Erythroblast (primary cell): ENCODE results near the gene RSPH3.
"Not testable (repeated sequence)": the region's sequence is repeated elsewhere in the genome, so short reads cannot be mapped to it uniquely, and the experiment has no call there.

Experiments
- DNase-seq, 2 experiments: peaks; one replicate each; lab custom pipeline; 2025; lab: John Stamatoyannopoulos, UW
- GATA1 ChIP-seq: IDR thresholded peaks from 2 replicates; pipeline ENCODE4 v1.6.1; 2011; ENCODE audit warnings: low read depth, mild to moderate bottlenecking, control low read depth, low read length, moderate library complexity
- POLR2A ChIP-seq: IDR thresholded peaks from 2 replicates; pipeline ENCODE4 v1.6.1; 2011; ENCODE audit warnings: mild to moderate bottlenecking, low read length

The RSPH3 gene

DNA sequence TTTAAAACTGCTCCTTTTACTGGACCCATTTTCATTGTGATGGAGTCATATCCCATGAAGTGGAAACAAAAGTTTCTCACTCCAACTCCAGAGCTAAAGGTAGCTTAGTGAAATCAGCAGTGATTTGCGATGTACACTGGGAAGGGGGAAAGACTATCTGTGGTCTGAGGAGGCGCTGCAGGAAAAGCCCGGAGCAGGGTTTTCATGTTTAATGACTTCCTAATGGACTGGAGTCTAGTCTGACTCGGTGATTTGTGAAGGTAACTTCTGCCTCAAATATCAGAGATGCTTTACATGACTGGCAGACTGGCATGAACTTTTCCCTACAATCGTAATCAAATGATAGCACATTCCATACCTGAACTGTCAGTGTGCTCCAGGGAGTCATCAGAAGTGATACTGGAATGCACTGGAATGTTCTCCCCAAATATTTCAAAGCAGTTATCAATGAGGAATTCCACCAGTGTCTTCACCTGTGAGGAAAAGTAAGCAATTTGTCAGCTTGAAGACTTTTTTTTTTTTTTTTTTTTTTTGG, 37.8 kb upstream of the RSPH3 start:
- TF ChIP-seq POLR2A (no peak), GATA1 (no peak)
- DNase-seq: no peak

DNA sequence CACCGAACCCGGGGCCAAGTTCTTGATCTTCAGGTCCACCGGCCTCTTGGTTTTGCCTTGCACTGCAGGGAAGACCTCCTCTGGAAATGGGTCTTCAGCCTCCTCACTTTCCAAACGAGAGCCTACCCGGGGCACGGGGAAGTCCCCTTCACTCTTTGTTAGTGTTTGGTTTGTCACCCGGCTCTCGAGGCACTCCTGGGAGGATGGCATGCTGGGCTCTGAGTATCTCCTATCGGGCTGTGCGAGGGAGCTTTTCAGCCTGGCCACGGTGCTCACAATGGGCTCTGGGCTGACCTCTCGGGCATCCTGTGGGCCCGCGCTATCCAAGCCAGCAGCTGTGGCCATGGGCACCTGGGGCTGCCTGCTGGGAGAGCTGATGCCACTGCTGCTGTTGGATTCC, 36.7 kb upstream of the RSPH3 start:
- no peak for DNase-seq
- TF ChIP-seq POLR2A: no peak
- TF ChIP-seq GATA1: no peak

DNA sequence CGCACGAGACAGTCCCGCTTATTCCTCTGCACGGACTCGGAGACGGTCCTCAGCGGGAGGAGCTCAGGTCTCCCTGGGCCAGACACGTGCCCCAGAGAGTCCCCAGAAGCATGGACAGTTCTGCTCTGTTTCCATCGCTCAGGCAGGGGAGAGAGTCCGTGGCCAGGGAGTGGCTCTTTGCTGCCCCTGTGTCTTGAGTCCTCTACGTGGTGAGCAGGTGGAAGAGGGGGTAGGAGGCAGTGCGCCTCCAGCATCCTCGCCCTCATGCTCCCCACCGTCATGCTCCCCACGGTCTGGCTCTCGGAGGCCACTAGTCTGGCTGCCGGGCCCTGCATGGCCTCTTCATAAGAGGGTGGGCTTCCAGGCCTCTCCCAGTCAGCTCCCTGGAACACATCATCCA, 35.9 kb upstream of the RSPH3 start:
- DNase-seq: no peak
- TF ChIP-seq POLR2A (no peak), GATA1 (no peak)

DNA sequence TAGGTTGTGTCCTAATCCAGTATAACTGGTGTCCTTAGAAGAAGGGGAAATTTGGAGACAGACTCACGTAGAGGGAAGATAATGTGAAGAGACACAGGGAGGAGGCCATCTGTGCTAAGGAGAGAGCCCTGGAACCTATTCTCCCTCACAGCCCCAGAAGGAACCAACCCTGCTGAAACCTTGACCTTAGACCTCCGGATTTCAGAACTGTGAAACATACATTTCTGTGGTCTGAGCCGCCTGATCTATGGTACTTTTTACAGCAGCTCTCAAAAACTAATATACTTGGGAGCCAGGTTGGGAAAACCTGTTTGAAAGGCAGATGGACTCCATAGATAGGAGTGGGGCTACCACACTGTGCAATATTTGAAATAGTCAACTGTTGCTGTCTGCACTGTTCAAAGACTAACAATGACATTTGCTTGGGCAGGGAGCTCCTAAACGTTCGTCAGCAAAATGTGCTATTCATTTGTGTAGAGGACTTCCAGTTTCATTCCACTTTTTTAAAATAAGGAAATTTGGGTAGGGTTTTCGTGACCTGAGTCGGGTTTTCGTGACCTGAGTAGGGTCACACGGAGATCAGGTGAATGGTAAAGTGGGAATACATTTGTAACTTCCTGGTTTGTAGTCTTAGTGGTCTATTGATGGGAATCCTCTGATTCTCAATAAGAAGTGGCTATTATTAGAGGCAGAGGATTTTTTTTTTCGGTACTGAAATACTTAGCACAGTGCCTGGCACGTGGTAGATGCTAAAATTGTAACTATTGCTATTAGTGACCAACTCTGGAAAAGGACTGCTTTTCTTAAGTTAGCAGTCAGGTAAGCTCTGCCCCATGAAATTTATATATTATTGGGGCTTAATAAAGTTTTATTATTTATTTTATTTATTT, 33.4 kb upstream of the RSPH3 start:
- TF ChIP-seq POLR2A (no peak), GATA1 (no peak)
- DNase-seq: no peak

DNA sequence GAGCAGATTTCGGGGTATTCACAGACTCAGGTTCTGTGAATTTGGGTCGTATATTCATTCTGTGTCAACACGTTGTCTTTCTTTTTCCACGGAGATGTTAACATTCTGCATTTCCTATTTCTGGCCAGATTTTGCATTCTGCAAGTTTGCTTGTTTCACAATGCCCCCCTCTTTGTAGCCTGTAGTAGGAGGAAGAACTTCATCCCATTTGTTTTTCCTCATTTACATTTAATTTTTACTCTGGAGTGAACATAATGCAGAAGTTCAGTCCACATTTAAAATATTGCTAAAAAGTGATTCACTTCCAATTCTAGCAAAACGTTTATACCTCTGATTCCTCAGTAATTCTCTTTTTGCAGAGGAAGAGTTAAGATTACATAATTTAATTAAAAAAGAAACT, 31.8 kb upstream of the RSPH3 start:
- no peak for DNase-seq
- TF ChIP-seq GATA1 (no peak), POLR2A (no peak)

DNA sequence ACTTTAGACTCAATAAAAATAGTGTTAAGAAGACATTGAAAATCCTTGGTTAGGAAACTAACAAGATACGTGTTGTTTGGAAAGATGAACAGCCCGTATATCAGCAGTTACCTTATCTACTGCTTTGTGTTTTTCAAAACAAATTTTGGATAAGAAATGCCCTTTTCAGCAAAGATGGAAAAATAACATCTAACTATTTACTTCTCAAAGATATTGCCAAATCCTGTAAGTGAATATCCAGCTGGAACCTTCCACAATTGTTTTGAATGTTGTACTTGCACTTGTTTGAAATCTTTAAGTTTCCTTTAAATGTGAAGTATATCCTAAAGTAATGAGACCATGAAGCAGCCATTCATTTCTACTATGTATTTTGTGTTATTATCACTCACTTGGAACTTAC, 30.2 kb upstream of the RSPH3 start:
- DNase-seq: no peak
- TF ChIP-seq GATA1: no peak
- no peak for TF ChIP-seq POLR2A

DNA sequence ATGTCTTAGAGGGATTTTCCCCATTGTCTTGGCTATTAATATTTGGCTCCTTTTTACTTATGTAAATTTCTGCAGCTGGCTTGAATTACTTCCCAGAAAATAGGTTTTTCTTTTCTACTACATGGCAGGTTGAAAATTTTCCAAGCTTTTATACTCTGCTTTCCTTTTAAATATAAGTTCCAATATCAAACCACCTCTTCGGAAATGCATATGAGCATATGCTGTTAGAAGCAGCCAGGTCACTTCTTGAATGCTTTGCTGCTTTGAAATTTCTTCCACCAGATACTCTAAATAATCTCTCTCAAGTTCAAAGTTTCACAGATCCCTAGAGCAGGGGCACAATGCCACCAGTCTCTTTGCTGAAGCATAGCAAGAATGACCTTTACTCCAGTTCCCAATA, 25.2 kb upstream of the RSPH3 start:
- DNase-seq: not testable (repeated sequence)

DNA sequence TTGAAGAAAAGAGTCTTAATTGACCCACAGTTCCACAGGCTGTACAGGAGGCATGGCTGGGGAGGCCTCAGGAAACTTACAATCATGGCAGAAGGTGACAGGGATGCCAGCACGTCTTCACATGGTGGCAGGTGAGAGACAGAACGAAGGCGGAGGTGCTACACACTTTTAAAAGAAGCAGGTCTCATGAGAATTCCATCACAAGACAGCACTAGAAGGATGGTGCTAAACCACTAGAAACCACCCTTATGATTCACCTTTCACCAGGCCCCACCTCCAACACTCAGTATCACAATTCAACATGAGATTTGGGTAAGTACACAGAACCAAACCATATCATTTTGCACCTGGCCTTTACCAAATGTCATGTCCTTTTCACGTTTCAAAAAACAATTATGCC, 23.9 kb upstream of the RSPH3 start:
- no peak for DNase-seq
- TF ChIP-seq POLR2A (no peak), GATA1 (no peak)

DNA sequence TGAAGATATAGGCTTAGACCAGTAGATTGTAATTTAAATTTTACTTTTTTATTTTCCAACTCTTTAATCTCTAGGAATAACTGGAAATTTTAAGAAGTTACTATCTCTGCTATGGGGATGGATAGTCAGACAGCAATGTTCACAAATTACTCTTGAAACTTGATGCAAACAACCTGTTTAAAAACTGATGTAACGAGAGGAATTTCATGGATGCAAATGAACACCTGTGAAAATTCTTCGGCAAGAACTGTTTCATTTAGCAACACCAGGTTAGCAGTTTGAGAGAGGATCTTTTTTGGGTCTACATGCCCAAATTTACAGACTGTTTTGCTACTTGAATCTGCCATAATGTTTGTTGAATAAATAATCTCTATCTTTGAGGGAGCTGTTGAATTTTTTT, 20.0 kb upstream of the RSPH3 start:
- no peak for DNase-seq
- TF ChIP-seq POLR2A (no peak), GATA1 (no peak)

DNA sequence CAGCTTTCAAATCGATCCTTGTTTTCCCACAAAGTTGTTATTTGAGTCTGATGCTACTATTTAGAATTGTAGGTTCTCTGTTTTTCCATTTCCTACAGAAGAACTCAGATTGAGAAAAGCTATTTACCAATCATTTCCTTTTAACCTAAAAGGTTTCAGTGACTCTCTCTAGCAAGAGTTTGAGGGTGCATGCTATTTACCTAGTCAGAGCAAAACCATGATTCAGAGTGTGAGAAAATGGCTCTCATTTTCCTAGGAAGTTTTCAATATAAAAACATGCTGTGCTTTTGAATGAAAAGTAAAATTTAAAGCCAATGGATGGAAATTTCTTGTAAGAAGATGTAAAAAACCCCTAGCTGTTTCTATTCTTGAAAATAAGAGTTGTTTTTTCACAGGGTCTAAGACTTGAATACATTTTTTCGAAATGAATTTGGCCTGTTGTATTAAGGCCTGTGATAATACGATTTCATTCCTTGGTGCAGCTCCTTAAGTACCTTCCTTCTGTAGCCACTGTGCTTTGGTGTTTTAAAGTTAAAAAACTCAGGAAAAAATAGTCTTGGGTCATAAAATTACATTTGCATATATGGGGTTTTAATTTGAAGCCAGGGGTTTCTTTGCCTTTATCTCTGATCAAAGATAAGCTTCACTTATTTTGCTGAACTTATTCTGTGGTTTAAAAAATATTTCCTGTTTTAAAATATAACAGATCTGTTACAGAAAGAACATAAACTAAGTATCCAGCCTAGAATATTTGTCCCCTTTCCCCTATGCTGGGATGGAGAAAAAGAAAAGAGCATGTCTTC, 18.0 kb upstream of the RSPH3 start:
- TF ChIP-seq GATA1 (no peak), POLR2A (no peak)

DNA sequence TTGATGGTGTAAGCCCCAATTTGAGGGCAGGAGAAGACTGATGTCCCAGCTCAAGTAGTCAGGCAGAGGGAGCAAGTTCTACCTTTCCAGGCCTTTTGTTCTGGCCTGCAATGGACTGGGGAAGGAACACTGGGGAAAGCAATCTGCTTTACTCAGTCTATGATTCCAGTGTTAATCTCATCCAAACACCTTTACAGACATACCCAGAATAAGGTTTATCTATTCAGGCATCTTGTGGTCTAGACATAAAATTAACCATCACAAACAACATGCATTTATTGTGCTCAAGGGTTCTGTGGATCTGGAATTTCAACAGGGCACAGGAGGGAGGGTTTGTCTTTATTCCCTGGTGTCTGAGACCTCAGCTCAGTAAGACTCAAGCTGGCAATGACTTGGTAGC, 14.4 kb upstream of the RSPH3 start:
- no peak for TF ChIP-seq POLR2A
- TF ChIP-seq GATA1: no peak
- no peak for DNase-seq

More for the DNA sequence above, 18.0 kb upstream of the RSPH3 start:
- DNase-seq: no peak

DNA sequence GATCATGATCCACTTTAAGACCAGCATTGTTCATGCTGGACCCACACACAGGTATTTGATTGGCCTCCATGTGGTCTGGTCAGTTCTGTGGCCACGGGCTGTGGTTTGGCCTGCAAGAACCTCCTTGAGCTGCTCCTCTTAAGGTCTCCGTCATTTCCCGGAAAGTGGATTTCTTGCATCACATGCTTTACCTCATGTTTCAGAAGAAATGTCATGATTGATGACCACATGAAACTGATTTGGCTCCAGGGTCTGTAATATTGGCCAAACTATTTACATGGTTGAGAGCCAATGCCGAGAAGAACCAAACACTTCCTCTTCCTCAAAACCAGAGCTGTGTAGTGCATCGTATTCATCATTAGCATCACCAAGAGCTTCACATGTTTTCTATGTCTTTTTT, 13.2 kb upstream of the RSPH3 start:
- no peak for TF ChIP-seq POLR2A
- no peak for TF ChIP-seq GATA1
- DNase-seq: no peak

DNA sequence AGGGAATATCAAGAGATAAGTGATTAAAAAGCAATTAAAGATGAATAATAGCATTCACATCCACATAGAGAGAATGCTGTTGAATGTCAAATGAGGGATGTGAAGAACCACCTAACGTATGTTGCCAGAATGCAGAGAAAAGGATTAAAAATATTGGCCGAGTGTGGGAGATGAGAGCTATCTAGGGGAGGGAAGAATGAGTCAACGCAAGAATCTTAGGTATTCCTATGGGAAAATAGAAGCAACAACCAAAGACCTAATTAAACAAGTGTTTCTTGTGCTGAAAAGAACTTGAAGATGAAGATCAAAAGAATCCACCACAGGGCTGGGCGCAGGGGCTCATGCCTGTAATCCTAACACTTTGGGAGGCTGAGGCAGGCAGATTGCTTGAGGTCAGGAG, 12.2 kb upstream of the RSPH3 start:
- DNase-seq: no peak
- no peak for TF ChIP-seq POLR2A
- TF ChIP-seq GATA1: no peak

DNA sequence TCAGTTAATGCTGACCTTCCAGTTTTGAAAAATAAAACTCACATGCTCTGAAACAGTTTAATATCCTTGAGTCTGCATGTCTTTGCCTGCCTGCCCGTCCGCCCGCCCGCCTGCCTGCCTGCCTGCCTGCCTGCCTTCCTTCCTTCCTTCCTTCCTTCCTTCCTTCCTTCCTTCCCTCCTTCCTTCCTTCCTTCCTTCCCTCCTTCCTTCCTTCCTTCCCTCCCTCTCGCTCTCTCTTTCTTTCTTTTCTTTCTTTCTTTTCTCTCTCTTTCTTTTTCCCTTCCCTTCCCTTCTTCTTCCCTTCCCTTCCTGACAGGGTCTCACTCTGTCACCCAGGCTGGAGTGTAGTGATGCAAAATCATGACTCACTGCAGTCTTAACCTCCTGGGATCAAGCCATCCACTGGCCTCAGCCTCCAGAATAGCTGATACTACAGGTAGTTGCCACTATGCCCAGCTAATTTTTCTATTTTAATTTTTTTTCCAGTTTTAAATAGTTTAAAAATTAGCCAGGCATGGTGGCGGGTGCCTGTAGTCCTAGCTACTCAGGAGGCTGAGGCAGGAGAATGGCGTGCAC, 10.1 kb upstream of the RSPH3 start:
- not testable (repeated sequence) for DNase-seq
